ENCODE measurements around the gene GANC. TPM values are rescaled to one million over a fixed set of nuclear protein-coding genes. Genes with fewer than 3 reads are reported as not detected.

Gene GANC
- total RNA-seq, 1 donor, result 25.5 TPM

DNA sequence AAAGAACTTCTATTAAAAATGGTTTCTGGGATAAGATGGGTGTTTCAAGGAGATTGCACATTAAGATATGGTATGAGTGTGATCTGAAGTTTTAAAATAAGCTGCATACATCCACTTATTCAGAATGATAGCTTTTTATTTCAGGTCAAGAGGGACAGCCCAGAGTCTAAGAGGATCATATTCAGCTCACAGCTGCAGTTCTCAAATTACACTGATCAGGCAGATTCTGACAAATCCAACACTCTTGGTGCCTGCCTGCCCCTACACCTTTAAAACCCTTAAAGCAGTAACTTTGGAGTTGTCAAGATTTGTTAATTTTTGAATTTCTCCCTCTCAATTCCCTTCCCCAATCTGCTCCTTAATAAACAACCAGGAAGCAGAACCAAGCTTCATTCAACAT, 9.3 kb downstream of the GANC start:
- DNase-seq (ENCODE audit: low read depth), result no peak
- TF ChIP-seq, protein P1, sequence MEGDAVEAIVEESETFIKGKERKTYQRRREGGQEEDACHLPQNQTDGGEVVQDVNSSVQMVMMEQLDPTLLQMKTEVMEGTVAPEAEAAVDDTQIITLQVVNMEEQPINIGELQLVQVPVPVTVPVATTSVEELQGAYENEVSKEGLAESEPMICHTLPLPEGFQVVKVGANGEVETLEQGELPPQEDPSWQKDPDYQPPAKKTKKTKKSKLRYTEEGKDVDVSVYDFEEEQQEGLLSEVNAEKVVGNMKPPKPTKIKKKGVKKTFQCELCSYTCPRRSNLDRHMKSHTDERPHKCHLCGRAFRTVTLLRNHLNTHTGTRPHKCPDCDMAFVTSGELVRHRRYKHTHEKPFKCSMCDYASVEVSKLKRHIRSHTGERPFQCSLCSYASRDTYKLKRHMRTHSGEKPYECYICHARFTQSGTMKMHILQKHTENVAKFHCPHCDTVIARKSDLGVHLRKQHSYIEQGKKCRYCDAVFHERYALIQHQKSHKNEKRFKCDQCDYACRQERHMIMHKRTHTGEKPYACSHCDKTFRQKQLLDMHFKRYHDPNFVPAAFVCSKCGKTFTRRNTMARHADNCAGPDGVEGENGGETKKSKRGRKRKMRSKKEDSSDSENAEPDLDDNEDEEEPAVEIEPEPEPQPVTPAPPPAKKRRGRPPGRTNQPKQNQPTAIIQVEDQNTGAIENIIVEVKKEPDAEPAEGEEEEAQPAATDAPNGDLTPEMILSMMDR (IDR thresholded peaks at IDR 0.05; ENCODE audit: insufficient read depth, low read depth, low read length), result no peak
- H3K4me3 ChIP-seq (ENCODE audit: low read depth, low read length), result no peak overlapping the region

- DNase-seq (ENCODE audit: low read depth), result no peak
- TF ChIP-seq, protein P1 (IDR thresholded peaks at IDR 0.05; ENCODE audit: insufficient read depth, low read depth, low read length), result no peak
- no peak overlapping the region for H3K4me3 ChIP-seq (ENCODE audit: low read depth, low read length)
Observed at GRCh38 chr15:42282926-42283325, 9.9 kb downstream of the GANC start.

- TF ChIP-seq, protein P1 (IDR thresholded peaks at IDR 0.05; ENCODE audit: insufficient read depth, low read depth, low read length), result no peak
- DNase-seq (ENCODE audit: low read depth), result no peak
- no peak overlapping the region for H3K4me3 ChIP-seq (ENCODE audit: low read depth, low read length)
Observed at GRCh38 chr15:42283671-42284070, 10.7 kb downstream of the GANC start.

GRCh38 chr15:42284551-42284950, 11.6 kb downstream of the GANC start:
- DNase-seq (ENCODE audit: low read depth), result no peak
- TF ChIP-seq, protein P1 (IDR thresholded peaks at IDR 0.05; ENCODE audit: insufficient read depth, low read depth, low read length), result no peak
- H3K4me3 ChIP-seq (ENCODE audit: low read depth, low read length), result no peak overlapping the region

GRCh38 chr15:42285034-42285433, 12.0 kb downstream of the GANC start:
- TF ChIP-seq, protein P1 (IDR thresholded peaks at IDR 0.05; ENCODE audit: insufficient read depth, low read depth, low read length), result no peak
- DNase-seq (ENCODE audit: low read depth), result peak; percentile 66
- no peak overlapping the region for H3K4me3 ChIP-seq (ENCODE audit: low read depth, low read length)

- no peak overlapping the region for H3K4me3 ChIP-seq (ENCODE audit: low read depth, low read length)
- peak; percentile 93 for DNase-seq (ENCODE audit: low read depth)
- TF ChIP-seq, protein P1 (IDR thresholded peaks at IDR 0.05; ENCODE audit: insufficient read depth, low read depth, low read length), result no peak
Observed at GRCh38 chr15:42286445-42287029, 13.5 kb downstream of the GANC start.

GRCh38 chr15:42287931-42288330, 14.9 kb downstream of the GANC start:
- DNase-seq (ENCODE audit: low read depth), result no peak
- TF ChIP-seq, protein P1 (IDR thresholded peaks at IDR 0.05; ENCODE audit: insufficient read depth, low read depth, low read length), result no peak
- no peak overlapping the region for H3K4me3 ChIP-seq (ENCODE audit: low read depth, low read length)
